GM12878 (cell line): Measurements from ENCODE around the gene ZBED4.

Source experiments
- CHD1 ChIP-seq: IDR thresholded peaks from 2 replicates; pipeline ENCODE4 v1.6.1; 2012; ENCODE audit warnings: low read depth, low read length, improper control_type of control experiment
- CTCF ChIP-seq, 3 experiments: IDR thresholded peaks in 2 of 3; conservative IDR thresholded peaks in 1 of 3; 2 replicates each; pipeline ENCODE4 v1.5.1; 2011; ENCODE audit warnings: low read depth in 3 of 3, low read length in 3 of 3, mild to moderate bottlenecking in 3 of 3, control low read depth in 2 of 3, moderate library complexity in 2 of 3, inconsistent platforms in 1 of 3, mixed read lengths in 1 of 3; ENCODE audit not compliant: control insufficient read depth in 2 of 3, insufficient read depth in 1 of 3; ENCODE audit errors: extremely low read depth in 1 of 3
- EZH2 ChIP-seq: IDR thresholded peaks from 2 replicates; pipeline ENCODE4 v1.6.1; 2012; ENCODE audit warnings: low read depth, mild to moderate bottlenecking, control low read depth, inconsistent platforms, low read length, borderline replicate concordance; ENCODE audit not compliant: control insufficient read depth
- NFYB ChIP-seq: IDR thresholded peaks from 2 replicates; pipeline ENCODE4 v1.6.1; 2011; ENCODE audit warnings: low read depth, mild to moderate bottlenecking, low read length, improper control_type of control experiment, moderate library complexity; ENCODE audit not compliant: insufficient read depth
- RAD21 ChIP-seq: IDR thresholded peaks from 2 replicates; pipeline ENCODE4 v1.6.1; 2011; ENCODE audit warnings: mild to moderate bottlenecking, low read depth, low read length, moderate library complexity; ENCODE audit not compliant: insufficient read depth

GRCh38 chr22:49934160-49934890, 80.7 kb downstream of the ZBED4 start:
- TF ChIP-seq RAD21: no peak
- no peak for TF ChIP-seq CHD1
- TF ChIP-seq CTCF (IDR thresholded peaks at IDR 0.05 in 2 of 3, conservative IDR thresholded peaks at IDR 0.05 in 1 of 3; ENCODE audit: control insufficient read depth in 2 of 3, extremely low read depth in 1 of 3, insufficient read depth in 1 of 3, low read depth in 3 of 3, low read length in 3 of 3): no peak
- TF ChIP-seq EZH2: no peak
- TF ChIP-seq NFYB: no peak
